Activated CD4-positive, alpha-beta T cell treated with anti-CD3 and anti-CD28 coated beads, Interleukin-2, Interleukin-4, amounts not matched to agents 100 ng/mL and 50 ng/mL, durations not matched to agents 16 hours and 8 hours (primary cell): ENCODE data around the gene SH2D3C.
A peak's percentile ranks its signal among the peaks of the same experiment; 100 is the strongest.

ENCODE experiments used
- DNase-seq: peaks from one replicate; pipeline ENCODE4 v3.0.0-alpha.2; 2020; ENCODE audit warnings: low spot score

The SH2D3C gene

GRCh38 chr9:127717766-127718165 is 60.7 kb downstream of the SH2D3C start:
- no peak for DNase-seq

- no peak for DNase-seq
Observed at GRCh38 chr9:127716412-127716811, 62.1 kb downstream of the SH2D3C start.

- peak; percentile 97 for DNase-seq
Observed at GRCh38 chr9:127715470-127716337, 62.8 kb downstream of the SH2D3C start, which contains the start of the genes PTRH1 and TTC16. TSS of gene PTRH1 (minus strand) at chr9:127715663. CDS start at chr9:127715639, 24 bp downstream. TSS of gene TTC16 (plus strand) at chr9:127716079. CDS start at chr9:127716146, 67 bp downstream.

GRCh38 chr9:127714951-127715469 is 63.5 kb downstream of the SH2D3C start:
- no peak for DNase-seq

GRCh38 chr9:127714020-127714750 is 64.3 kb downstream of the SH2D3C start:
- DNase-seq, result no peak

- DNase-seq, result no peak
Observed at GRCh38 chr9:127712867-127713266, 65.6 kb downstream of the SH2D3C start.

- no peak for DNase-seq
Observed at GRCh38 chr9:127712371-127712770, 66.1 kb downstream of the SH2D3C start.

GRCh38 chr9:127711831-127712274 is 66.6 kb downstream of the SH2D3C start:
- no peak for DNase-seq

GRCh38 chr9:127711226-127711701 is 67.2 kb downstream of the SH2D3C start:
- no peak for DNase-seq

- DNase-seq, result no peak
Observed at GRCh38 chr9:127710204-127710783, 68.2 kb downstream of the SH2D3C start.

- no peak for DNase-seq
Observed at GRCh38 chr9:127708952-127709587, 69.4 kb downstream of the SH2D3C start.

GRCh38 chr9:127707766-127708165 is 70.7 kb downstream of the SH2D3C start:
- DNase-seq, result peak; percentile 28

- DNase-seq, result no peak
Observed at GRCh38 chr9:127706836-127707241, 71.6 kb downstream of the SH2D3C start, which contains the start of gene CFAP157. TSS of gene CFAP157 (plus strand) at chr9:127706988. CDS start at chr9:127707032, 44 bp downstream.

- no peak for DNase-seq
Observed at GRCh38 chr9:127705577-127706379, 72.7 kb downstream of the SH2D3C start.

- no peak for DNase-seq
Observed at GRCh38 chr9:127703289-127703946, 75.0 kb downstream of the SH2D3C start.

GRCh38 chr9:127700594-127701255 is 77.7 kb downstream of the SH2D3C start:
- DNase-seq, result no peak

- no peak for DNase-seq
Observed at GRCh38 chr9:127700140-127700539, 78.3 kb downstream of the SH2D3C start.

- peak; percentile 91 for DNase-seq
Observed at GRCh38 chr9:127698985-127699670, 79.3 kb downstream of the SH2D3C start.

GRCh38 chr9:127698386-127698785 is 80.1 kb downstream of the SH2D3C start:
- DNase-seq, result no peak
